ENCODE measurements around the gene PIWIL1.

GRCh38 chr12:130344529-130344928 lies 6.8 kb downstream of the PIWIL1 start:
- TF ChIP-seq ZNF274 (IDR thresholded peaks at IDR 0.05; ENCODE audit: low read depth, low read length) (no peak), SUZ12 (IDR thresholded peaks at IDR 0.05; ENCODE audit: extremely low read depth, insufficient read depth, insufficient read length) (no peak), YY1 (IDR thresholded peaks at IDR 0.05; ENCODE audit: insufficient read depth, insufficient read length) (no peak)

Data from NT2/D1 (cell line).